ENCODE results near the gene DNTT. TPM values are rescaled to one million over a fixed set of nuclear protein-coding genes. Genes with fewer than 3 reads are reported as not detected.

The DNTT gene
- total RNA-seq, 4 donors from 2014 or later: not detected

- DNase-seq (no peak), ATAC-seq (no peak)
- peaks cover 6 to 11% of the 10 kb centered on the region in 2 donors for H3K4me1 ChIP-seq
- intact Hi-C loops (cut with DNase I; ENCODE audit: low total_unique reads) (no loop called here), in situ Hi-C loops (cut with MboI; ENCODE audit: low sequenced_read_pairs in 4 of 4) (no loop called here)
- H3K27me3 ChIP-seq: no peaks in the 10 kb centered on the region
- no peak overlapping the region for H3K27ac ChIP-seq
- no peak overlapping the region for H3K4me3 ChIP-seq
- no peaks in the 10 kb centered on the region for H3K36me3 ChIP-seq
- TF ChIP-seq CTCF (IDR thresholded peaks at IDR 0.05 in 4 of 5, conservative IDR thresholded peaks at IDR 0.05 in 1 of 5) (no peak), POLR2A (IDR thresholded peaks at IDR 0.05) (no peak)
- no peaks in the 10 kb centered on the region for H3K9me3 ChIP-seq
These were observed 35.8 kb upstream of the DNTT start for GRCh38 chr10:96268341-96268909.

- TF ChIP-seq CTCF (IDR thresholded peaks at IDR 0.05 in 4 of 5, conservative IDR thresholded peaks at IDR 0.05 in 1 of 5): no peak
- no peak for TF ChIP-seq POLR2A (IDR thresholded peaks at IDR 0.05)
These were observed 34.6 kb upstream of the DNTT start for GRCh38 chr10:96269438-96270300.

GRCh38 chr10:96270571-96270970 lies 33.7 kb upstream of the DNTT start:
- in situ Hi-C loops (cut with MboI; ENCODE audit: low sequenced_read_pairs in 4 of 4): no loop called here
- TF ChIP-seq POLR2A (IDR thresholded peaks at IDR 0.05) (no peak), CTCF (IDR thresholded peaks at IDR 0.05 in 4 of 5, conservative IDR thresholded peaks at IDR 0.05 in 1 of 5) (no peak)
- DNase-seq: no peak
- H3K36me3 ChIP-seq: no peaks in the 10 kb centered on the region
- no peak for ATAC-seq
- H3K27ac ChIP-seq: peak overlapping the region in 1 of 4 donors; percentile 41
- intact Hi-C loops (cut with DNase I; ENCODE audit: low total_unique reads): no loop called here
- H3K4me1 ChIP-seq: peaks cover 6 to 11% of the 10 kb centered on the region in 2 donors
- H3K4me3 ChIP-seq: peak overlapping the region in 1 of 4 donors; percentile 5
- H3K27me3 ChIP-seq: no peaks in the 10 kb centered on the region
- H3K9me3 ChIP-seq: no peaks in the 10 kb centered on the region

More at GRCh38 chr10:96269438-96270300, 34.6 kb upstream of the DNTT start:
- Histone ChIP-seq H3K4me3 (no peak overlapping the region), H3K27me3 (no peaks in the 10 kb centered on the region), H3K4me1 (peaks cover 6 to 11% of the 10 kb centered on the region in 2 donors), H3K9me3 (no peaks in the 10 kb centered on the region), H3K27ac (no peak overlapping the region), H3K36me3 (no peaks in the 10 kb centered on the region)
- no peak for DNase-seq
- in situ Hi-C loops (cut with MboI; ENCODE audit: low sequenced_read_pairs in 4 of 4) (no loop called here), intact Hi-C loops (cut with DNase I; ENCODE audit: low total_unique reads) (no loop called here)
- no peak for ATAC-seq

GRCh38 chr10:96271016-96271815 lies 33.0 kb upstream of the DNTT start, which contains the start of gene BLNK:
TSS of gene BLNK (minus strand) at chr10:96271569. CDS start at chr10:96271398, 171 bp downstream.
- in situ Hi-C loops (cut with MboI; ENCODE audit: low sequenced_read_pairs in 4 of 4): no loop called here
- TF ChIP-seq CTCF (IDR thresholded peaks at IDR 0.05 in 4 of 5, conservative IDR thresholded peaks at IDR 0.05 in 1 of 5) (no peak), POLR2A (IDR thresholded peaks at IDR 0.05) (no peak)
- H3K9me3 ChIP-seq: no peaks in the 10 kb centered on the region
- ATAC-seq: peak; percentile 97 to 99
- H3K36me3 ChIP-seq: no peaks in the 10 kb centered on the region
- peak; percentile 69 to 73 for DNase-seq
- peaks cover 6 to 11% of the 10 kb centered on the region in 2 donors for H3K4me1 ChIP-seq
- no peaks in the 10 kb centered on the region for H3K27me3 ChIP-seq
- peak within 1 kb of the TSS in 2 of 4 donors; percentile 1 to 5 for H3K4me3 ChIP-seq
- intact Hi-C loops (cut with DNase I; ENCODE audit: low total_unique reads): no loop called here
- peak within 1 kb of the TSS; percentile 15 to 61 (median 38) for H3K27ac ChIP-seq
